Measurements from ENCODE around the gene ZP1.

Gene ZP1

DNA sequence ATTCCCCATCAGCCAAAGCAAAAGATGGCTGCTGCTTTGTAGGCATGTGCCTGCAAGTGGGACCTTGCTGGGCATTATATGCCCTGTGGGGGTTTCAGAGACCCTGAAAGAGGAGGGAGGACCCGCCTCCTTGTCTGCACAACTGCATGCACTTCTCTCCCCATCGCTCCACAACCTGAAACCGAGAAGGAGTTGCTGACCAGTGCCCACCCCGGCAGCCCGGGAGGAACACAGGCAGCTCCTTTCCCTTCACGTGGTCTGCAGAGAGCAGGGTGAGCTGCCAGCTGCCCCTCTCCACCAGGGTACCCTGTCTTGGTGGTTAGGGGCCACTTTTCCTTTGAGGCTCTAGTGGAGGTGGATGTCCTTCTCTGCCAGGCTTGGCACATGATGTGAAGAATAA is 55.6 kb downstream of the ZP1 start:
- DNase-seq (ENCODE audit: low read depth in 3 of 3, low spot score in 1 of 3): no peak

DNA sequence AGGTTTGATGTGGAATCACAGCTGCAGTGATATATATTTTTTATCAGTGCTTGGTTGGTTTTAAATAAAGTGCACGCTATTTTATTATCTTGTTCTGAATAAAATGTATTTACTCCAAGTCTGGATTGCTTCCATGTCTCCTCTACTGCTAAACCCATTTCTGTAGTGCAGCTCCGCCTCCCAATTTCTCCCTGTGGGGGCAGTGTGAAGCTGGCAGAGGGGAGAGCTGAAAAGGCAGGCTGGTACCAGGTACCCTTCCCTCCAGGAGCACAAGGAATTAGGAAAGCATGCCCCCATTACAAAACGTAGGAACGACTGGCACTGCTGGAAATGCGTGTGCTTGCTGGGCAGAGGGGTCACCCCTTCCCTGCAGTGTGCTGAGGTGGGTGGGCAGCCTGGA is 56.0 kb downstream of the ZP1 start:
- DNase-seq (ENCODE audit: low read depth in 3 of 3, low spot score in 1 of 3): no peak

DNA sequence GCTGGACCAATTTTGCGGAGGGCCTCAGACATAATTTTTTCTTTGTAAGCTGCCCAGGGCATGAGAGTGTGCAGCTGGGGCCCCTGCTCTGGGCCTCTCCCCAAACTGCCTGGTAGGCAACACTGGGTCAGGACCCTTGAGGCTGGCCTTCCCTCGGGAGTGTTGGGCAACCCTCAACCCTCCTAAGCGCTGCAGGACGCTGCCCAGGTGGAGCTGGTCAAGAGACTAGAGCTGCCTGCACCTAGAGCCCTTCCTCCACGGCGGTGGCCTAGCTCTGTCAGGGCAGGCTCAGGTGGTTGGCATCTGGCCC is 56.4 kb downstream of the ZP1 start:
- no peak for DNase-seq (ENCODE audit: low read depth in 3 of 3, low spot score in 1 of 3)

DNA sequence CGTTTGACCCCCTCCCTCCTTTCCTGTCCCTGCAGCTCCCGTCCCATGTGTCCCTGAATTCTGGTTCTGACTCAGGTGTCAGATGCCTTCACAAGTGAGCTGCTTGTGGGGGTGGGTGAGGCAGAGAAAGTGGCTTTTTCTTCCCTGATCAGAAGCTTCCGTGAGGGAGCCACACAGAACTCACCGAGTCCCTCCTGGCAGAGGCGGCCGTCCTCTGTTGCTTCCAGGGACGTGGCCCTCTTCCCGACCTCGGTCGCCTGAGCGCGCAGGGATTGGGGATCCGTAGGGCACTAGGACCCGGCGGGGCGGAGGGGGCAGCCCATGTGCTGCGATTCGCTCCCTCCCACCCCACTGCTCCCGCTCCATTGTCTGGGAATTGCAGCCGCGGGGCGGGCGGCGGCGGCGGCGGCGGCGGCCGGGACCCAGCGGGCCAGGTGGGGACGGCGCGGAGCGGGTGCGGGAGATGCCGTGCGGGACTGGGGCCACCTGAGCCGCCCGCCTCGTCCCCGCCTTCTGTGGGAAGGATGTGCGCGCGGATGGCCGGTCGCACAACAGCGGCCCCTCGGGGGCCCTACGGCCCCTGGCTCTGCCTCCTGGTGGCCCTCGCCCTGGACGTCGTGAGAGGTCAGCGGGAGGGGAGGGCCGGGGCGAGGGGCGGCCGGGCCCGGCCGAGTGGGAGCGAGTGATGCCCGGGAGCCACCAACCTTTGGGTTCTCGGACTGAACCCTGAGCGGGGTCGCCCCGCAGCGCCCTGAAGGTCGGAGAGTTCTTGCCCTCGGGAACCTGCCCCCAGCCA is 57.0 kb downstream of the ZP1 start, which contains the start of gene TMEM132A:
TMEM132A (plus strand) TSS at position 351 of the 796 bp plus-strand sequence; CDS start at position 525, 174 bp downstream.
- no peak for DNase-seq (ENCODE audit: low read depth in 3 of 3, low spot score in 1 of 3)
